ENCODE measurements around the gene NRROS.

DNA sequence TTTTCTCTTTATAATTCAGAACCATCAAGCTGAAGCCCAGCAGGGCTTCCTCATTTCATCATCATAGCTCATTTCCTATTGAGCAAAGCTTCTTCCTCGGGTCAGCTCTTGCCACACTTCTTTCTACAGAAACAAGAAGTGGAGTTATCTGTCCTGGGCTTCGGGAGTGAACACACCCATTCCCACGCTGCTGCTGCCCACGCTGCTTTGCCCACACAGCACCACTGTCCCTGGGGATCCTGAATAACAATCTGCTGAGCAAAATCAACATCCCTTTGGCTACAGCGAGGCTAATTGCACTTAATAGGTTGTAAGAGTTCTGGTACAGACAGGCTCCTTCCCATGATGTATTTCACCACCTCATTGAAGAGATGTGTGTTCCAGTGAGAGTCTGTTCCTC, 48.9 kb downstream of the NRROS start:
- no peak for TF ChIP-seq POLR2A (IDR thresholded peaks at IDR 0.05; ENCODE audit: low read depth, low read length)
- no peak for TF ChIP-seq TAF1 (IDR thresholded peaks at IDR 0.05; ENCODE audit: borderline replicate concordance, low read depth, low read length)
- TF ChIP-seq POLR2AphosphoS5 (IDR thresholded peaks at IDR 0.05; ENCODE audit: low read depth, low read length), result no peak

Measured in GM12892 (cell line).